Thyroid gland (tissue), 4 donors: ENCODE results near the gene WDR7.

Experiments used
- CTCF ChIP-seq, 6 experiments: fragments of 200-600 bp in 3 of 6; fragments of 450-650 bp in 3 of 6; sonication (generic) in 3 of 6; IDR thresholded peaks; one replicate each; pipeline ENCODE4 v1.5.1; 2016 to 2019; ENCODE audit warnings: antibody characterized with exemption in 6 of 6, mild to moderate bottlenecking in 2 of 6, inconsistent platforms in 1 of 6, moderate library complexity in 1 of 6
- POLR2A ChIP-seq, 2 donors: fragments of 450-650 bp; IDR thresholded peaks; one replicate each; pipeline ENCODE4 v1.6.1; 2017; ENCODE audit warnings: antibody characterized with exemption in 2 of 2, mild to moderate bottlenecking in 2 of 2, moderate library complexity in 1 of 2

- TF ChIP-seq POLR2A (IDR thresholded peaks at IDR 0.05) (no peak), CTCF (IDR thresholded peaks at IDR 0.05) (no peak)
These were observed 348.7 kb downstream of the WDR7 start for GRCh38 chr18:56999823-57000222.
